Keratinocyte (primary cell): ENCODE results near the gene SH3D19. TPM values are rescaled to one million over a fixed set of nuclear protein-coding genes. Genes with fewer than 3 reads are reported as not detected.

Experiments
- DNase-seq: peaks from one replicate; pipeline ENCODE4 v3.0.0-alpha.2; 2011; ENCODE audit warnings: low read depth, missing footprints, low spot score
- FAIRE-seq: peaks from 2 replicates; lab custom pipeline; 2011; peaks lifted over from hg19 to GRCh38; lab: Jason Lieb, UNC
- H2AFZ ChIP-seq: 2 replicates; pipeline ENCODE4 v1.6.0; 2012; ENCODE audit warnings: low read length, control low read depth, inconsistent platforms; ENCODE audit not compliant: control insufficient read depth
- H3K27ac ChIP-seq: 2 replicates; pipeline ENCODE4 v1.5.1; 2011; ENCODE audit warnings: low read length; ENCODE audit not compliant: control insufficient read depth, insufficient read depth
- H3K27me3 ChIP-seq: 3 replicates; pipeline ENCODE4 v1.6.0; 2011; ENCODE audit warnings: low read length; ENCODE audit not compliant: control insufficient read depth, insufficient read depth; ENCODE audit errors: extremely low read depth
- H3K36me3 ChIP-seq, 2 experiments: 2 replicates in 1 of 2; 3 replicates in 1 of 2; pipeline ENCODE4 v1.5.1; 2011; ENCODE audit warnings: low read length in 2 of 2, mild to moderate bottlenecking in 1 of 2; ENCODE audit not compliant: control insufficient read depth in 2 of 2, insufficient read depth in 2 of 2; ENCODE audit errors: extremely low read depth in 1 of 2
- H3K4me1 ChIP-seq: 3 replicates; pipeline ENCODE4 v1.5.1; 2011; ENCODE audit warnings: low read length; ENCODE audit not compliant: control insufficient read depth, insufficient read depth; ENCODE audit errors: extremely low read depth
- H3K4me2 ChIP-seq: 3 replicates; pipeline ENCODE4 v1.6.0; 2011; ENCODE audit warnings: low read depth, low read length; ENCODE audit not compliant: control insufficient read depth, insufficient read depth; ENCODE audit errors: extremely low read depth
- H3K4me3 ChIP-seq, 3 experiments: fragments of 200-600 bp in 1 of 3; sonication (generic) in 1 of 3; 2 replicates in 2 of 3; 3 replicates in 1 of 3; pipeline ENCODE4 v1.5.1; 2011 to 2016; ENCODE audit warnings: low read length in 3 of 3, mild to moderate bottlenecking in 3 of 3, control low read depth in 2 of 3, inconsistent platforms in 1 of 3, low read depth in 1 of 3, mixed read lengths in 1 of 3, mixed run types in 1 of 3, moderate library complexity in 1 of 3; ENCODE audit not compliant: control insufficient read depth in 2 of 3, insufficient read depth in 2 of 3; ENCODE audit errors: extremely low read depth in 1 of 3
- H3K79me2 ChIP-seq: 2 replicates; pipeline ENCODE4 v1.6.0; 2012; ENCODE audit warnings: low read length; ENCODE audit not compliant: control insufficient read depth, insufficient read depth
- H3K9ac ChIP-seq: 3 replicates; pipeline ENCODE4 v1.6.0; 2011; ENCODE audit warnings: low read length; ENCODE audit not compliant: control insufficient read depth, insufficient read depth; ENCODE audit errors: extremely low read depth
- H3K9me1 ChIP-seq: 3 replicates; pipeline ENCODE4 v1.6.0; 2011; ENCODE audit warnings: low read length; ENCODE audit not compliant: control insufficient read depth, insufficient read depth; ENCODE audit errors: extremely low read depth
- H3K9me3 ChIP-seq: 2 replicates; pipeline ENCODE4 v1.5.1; 2012; ENCODE audit warnings: low read depth, low read length; ENCODE audit not compliant: control insufficient read depth
- H4K20me1 ChIP-seq: 3 replicates; pipeline ENCODE4 v1.6.0; 2011; ENCODE audit warnings: low read length; ENCODE audit not compliant: control insufficient read depth, insufficient read depth; ENCODE audit errors: extremely low read depth
- CTCF ChIP-seq, 3 experiments: IDR thresholded peaks in 1 of 3; conservative IDR thresholded peaks in 1 of 3; optimal IDR thresholded peaks in 1 of 3; 2 replicates in 2 of 3; 3 replicates in 1 of 3; pipeline versions ENCODE3 to v1.5.1; 2011; ENCODE audit warnings: low read length in 3 of 3, mild to moderate bottlenecking in 3 of 3, moderate library complexity in 2 of 3, control low read depth in 1 of 3, inconsistent platforms in 1 of 3; ENCODE audit not compliant: insufficient read depth in 2 of 3; ENCODE audit errors: extremely low read depth in 1 of 3
- EZH2 ChIP-seq: IDR thresholded peaks from one replicate; pipeline ENCODE4 v1.6.1; 2012; ENCODE audit warnings: inconsistent platforms, mild to moderate bottlenecking, low read length, moderate library complexity
- dilution Hi-C: fragments of 300-500 bp; cut with MboI; formaldehyde crosslinking; loops from one replicate; pipeline ENCODE4 v1.7.0; 2020; ENCODE audit warnings: low sequenced_read_pairs; ENCODE audit not compliant: extremely low pct_ligation_motif_present
- polyA plus RNA-seq, 5 experiments: library from polyadenylated mRNA; depleted of rRNA in 3 of 5; stranded (reverse) in 3 of 5; stranded (forward) in 1 of 5; unstranded in 1 of 5; fragments of >200 nt; gene quantifications; 1 replicate in 1 of 5; 2 replicates in 3 of 5; 3 replicates in 1 of 5; pipeline versions ENCODE4 v1.2.1 to v1.2.3, GENCODE V29; 2011 to 2012; ENCODE audit warnings: missing spikeins in 2 of 5, low read depth in 1 of 5, low replicate concordance in 1 of 5

Gene SH3D19
- polyA plus RNA-seq, 1 donor (not counting 4 experiments of a cell fraction or from before 2014, with no cell fraction given) = 24.8 TPM

- FAIRE-seq = no peak
- H3K27ac ChIP-seq = no peak overlapping the region
- H3K4me1 ChIP-seq = no peaks in the 10 kb centered on the region
- dilution Hi-C loops = no loop called here
- H3K9me3 ChIP-seq = no peaks in the 10 kb centered on the region
- H4K20me1 ChIP-seq = no peaks in the 10 kb centered on the region
- peaks cover 9 to 14% of the 10 kb centered on the region in 2 experiments for H3K36me3 ChIP-seq
- TF ChIP-seq CTCF (optimal IDR thresholded peaks at IDR 0.05 in 1 of 3, IDR thresholded peaks at IDR 0.05 in 1 of 3, conservative IDR thresholded peaks at IDR 0.05 in 1 of 3; ENCODE audit: extremely low read depth in 1 of 3, insufficient read depth in 2 of 3, low read length in 3 of 3) = no peak
- TF ChIP-seq EZH2 = no peak
- no peak overlapping the region for H3K4me3 ChIP-seq
- H3K4me2 ChIP-seq = no peak overlapping the region
- H2AFZ ChIP-seq = no peak overlapping the region
- DNase-seq = no peak
- H3K9me1 ChIP-seq = no peaks in the 10 kb centered on the region
- H3K9ac ChIP-seq = no peak overlapping the region
- H3K79me2 ChIP-seq = no peaks in the 10 kb centered on the region
- H3K27me3 ChIP-seq = no peaks in the 10 kb centered on the region
Measured at GRCh38 chr4:151176685-151177084, 148.7 kb downstream of the SH3D19 start.

- peaks cover 9 to 14% of the 10 kb centered on the region in 2 experiments for H3K36me3 ChIP-seq
- no peaks in the 10 kb centered on the region for H3K27me3 ChIP-seq
- H3K9ac ChIP-seq = no peak overlapping the region
- no peak for TF ChIP-seq CTCF (optimal IDR thresholded peaks at IDR 0.05 in 1 of 3, IDR thresholded peaks at IDR 0.05 in 1 of 3, conservative IDR thresholded peaks at IDR 0.05 in 1 of 3; ENCODE audit: extremely low read depth in 1 of 3, insufficient read depth in 2 of 3, low read length in 3 of 3)
- TF ChIP-seq EZH2 = no peak
- no peak for FAIRE-seq
- no peak for DNase-seq
- no peak overlapping the region for H2AFZ ChIP-seq
- H3K9me1 ChIP-seq = no peaks in the 10 kb centered on the region
- no peaks in the 10 kb centered on the region for H3K4me1 ChIP-seq
- no peak overlapping the region for H3K4me2 ChIP-seq
- H3K27ac ChIP-seq = no peak overlapping the region
- dilution Hi-C loops = no loop called here
- no peaks in the 10 kb centered on the region for H3K9me3 ChIP-seq
- H3K4me3 ChIP-seq = no peak overlapping the region
- H3K79me2 ChIP-seq = no peaks in the 10 kb centered on the region
- H4K20me1 ChIP-seq = no peaks in the 10 kb centered on the region
Measured at GRCh38 chr4:151175754-151176631, 149.4 kb downstream of the SH3D19 start.
